ENCODE measurements around the gene METTL25.

METTL25 gene

GRCh38 chr12:82437744-82438143 is 79.4 kb downstream of the METTL25 start:
- TF ChIP-seq CTCF (IDR thresholded peaks at IDR 0.05; ENCODE audit: low read depth, low read length): no peak
- H3K4me3 ChIP-seq (ENCODE audit: low read depth, low read length): no peak overlapping the region

GRCh38 chr12:82438356-82438755 is 80.0 kb downstream of the METTL25 start:
- no peak overlapping the region for H3K4me3 ChIP-seq (ENCODE audit: low read depth, low read length)
- TF ChIP-seq CTCF (IDR thresholded peaks at IDR 0.05; ENCODE audit: low read depth, low read length): no peak

- TF ChIP-seq CTCF (IDR thresholded peaks at IDR 0.05; ENCODE audit: low read depth, low read length): no peak
- no peak overlapping the region for H3K4me3 ChIP-seq (ENCODE audit: low read depth, low read length)
These were observed 82.6 kb downstream of the METTL25 start for GRCh38 chr12:82440885-82441284.

- no peak overlapping the region for H3K4me3 ChIP-seq (ENCODE audit: low read depth, low read length)
- no peak for TF ChIP-seq CTCF (IDR thresholded peaks at IDR 0.05; ENCODE audit: low read depth, low read length)
These were observed 90.7 kb downstream of the METTL25 start for GRCh38 chr12:82448911-82449578.

GRCh38 chr12:82456633-82457032 is 98.3 kb downstream of the METTL25 start:
- TF ChIP-seq CTCF (IDR thresholded peaks at IDR 0.05; ENCODE audit: low read depth, low read length): no peak
- no peak overlapping the region for H3K4me3 ChIP-seq (ENCODE audit: low read depth, low read length)

- no peak for TF ChIP-seq CTCF (IDR thresholded peaks at IDR 0.05; ENCODE audit: low read depth, low read length)
- no peak overlapping the region for H3K4me3 ChIP-seq (ENCODE audit: low read depth, low read length)
These were observed 99.8 kb downstream of the METTL25 start for GRCh38 chr12:82458101-82458500.

- no peak for TF ChIP-seq CTCF (IDR thresholded peaks at IDR 0.05; ENCODE audit: low read depth, low read length)
These were observed 103.1 kb downstream of the METTL25 start for GRCh38 chr12:82461393-82461792.

More at GRCh38 chr12:82461393-82461792, 103.1 kb downstream of the METTL25 start:
- no peak overlapping the region for H3K4me3 ChIP-seq (ENCODE audit: low read depth, low read length)
